GM19452 (cell line): ENCODE results near the gene FAM193A.
A peak's percentile ranks its signal among the peaks of the same experiment; 100 is the strongest.
"Not testable (repeated sequence)": the region's sequence is repeated elsewhere in the genome, so short reads cannot be mapped to it uniquely, and the experiment has no call there.

ENCODE experiments used
- ATAC-seq: cut with Tn5 transposase; IDR thresholded peaks from one replicate; pipeline ENCODE4 v1.9.1; 2021; ENCODE audit not compliant: unreplicated experiment

Gene FAM193A

DNA sequence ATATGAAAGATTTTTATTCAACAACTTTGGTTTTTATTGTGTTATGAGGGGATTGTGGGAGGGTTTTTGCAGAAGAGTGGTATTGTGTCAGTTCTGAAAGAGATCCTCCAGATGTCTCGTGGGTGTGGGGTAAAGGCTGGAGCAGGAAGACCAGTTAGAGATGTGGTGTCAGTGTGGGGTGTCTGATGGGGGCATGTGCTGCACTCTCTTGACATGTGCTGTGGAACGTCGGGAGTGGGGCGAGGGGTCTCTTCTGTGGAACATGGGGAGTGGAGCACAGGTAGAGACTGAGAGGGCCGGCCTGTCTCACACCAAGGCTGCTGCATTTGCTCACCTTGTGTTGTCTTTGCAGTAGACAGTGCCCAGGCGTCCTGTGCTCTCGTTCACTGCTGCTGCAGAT, 37.6 kb downstream of the FAM193A start:
- ATAC-seq, result no peak

DNA sequence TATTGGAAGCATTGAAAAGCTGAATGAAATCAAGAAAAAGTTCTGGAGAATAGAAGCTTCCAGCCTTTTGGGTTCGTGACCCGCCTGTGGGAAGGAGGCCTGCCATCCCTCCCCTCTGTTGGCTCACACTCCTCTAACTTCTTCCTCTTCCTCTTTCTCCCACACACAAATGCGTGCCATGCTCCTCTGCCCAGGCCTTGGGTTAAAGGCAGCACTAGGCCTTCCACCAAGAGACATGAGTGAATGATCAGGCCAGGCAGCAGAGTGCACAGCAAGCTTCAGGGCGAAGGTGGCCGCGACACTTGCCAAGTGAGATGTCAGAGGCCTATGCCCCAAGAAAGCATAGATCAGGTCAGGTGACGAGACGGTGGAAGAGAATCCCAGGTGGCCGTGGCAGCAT, 38.4 kb downstream of the FAM193A start:
- no peak for ATAC-seq

DNA sequence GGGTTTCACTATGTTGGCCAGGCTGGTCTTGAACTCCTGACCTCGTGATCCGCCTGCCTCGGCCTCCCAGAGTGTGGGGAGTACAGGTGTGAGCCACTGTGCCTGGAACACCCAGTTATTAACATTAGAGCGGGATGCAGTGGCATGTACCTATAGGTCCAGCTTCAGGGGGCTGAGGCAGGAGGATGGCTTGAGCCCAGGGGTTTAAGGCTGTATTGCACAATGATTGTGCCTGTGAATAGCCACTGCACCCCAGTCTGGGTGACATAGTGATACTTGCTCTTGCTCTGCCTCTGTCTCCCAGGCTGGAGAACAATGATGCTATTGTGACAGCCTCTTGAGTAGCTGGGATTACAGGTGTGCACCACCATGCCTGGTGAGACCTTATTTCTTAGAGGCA, 39.8 kb downstream of the FAM193A start:
- no peak for ATAC-seq

DNA sequence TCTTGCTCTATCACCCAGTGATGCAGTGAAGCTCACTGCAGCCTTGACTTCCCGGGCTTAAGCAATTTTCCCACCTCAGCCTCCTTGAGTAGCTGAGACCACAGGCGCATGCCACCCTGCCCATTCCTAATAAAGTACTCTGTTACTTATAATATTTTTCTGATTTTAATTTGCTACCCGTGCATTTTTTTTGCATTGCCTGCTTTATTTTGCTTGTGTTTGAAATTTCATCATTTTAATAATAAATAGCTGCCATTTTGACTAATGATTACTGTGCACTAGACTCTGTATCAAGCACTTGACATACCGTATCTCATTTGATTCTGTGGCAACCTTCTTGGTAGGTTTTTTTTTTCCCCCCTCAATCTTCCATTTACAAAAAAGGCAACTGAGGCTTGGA, 41.7 kb downstream of the FAM193A start:
- ATAC-seq, result no peak

DNA sequence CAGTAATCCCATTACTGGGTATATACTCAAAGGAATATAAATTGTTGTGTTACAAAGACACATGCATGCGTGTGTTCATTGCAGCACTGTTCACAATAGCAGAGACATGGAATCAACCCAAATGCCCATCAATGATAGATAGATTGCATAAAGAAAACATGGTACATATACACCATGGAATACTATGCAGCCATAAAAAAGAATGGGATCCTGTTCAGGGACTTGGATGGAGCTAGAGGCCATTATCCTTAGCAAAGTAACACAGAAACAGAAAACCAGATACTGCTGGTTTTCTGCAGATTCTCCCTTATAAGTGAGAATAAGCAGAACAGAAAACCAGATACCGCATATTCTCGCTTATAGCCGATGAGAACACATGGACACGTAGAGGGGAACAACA, 43.5 kb downstream of the FAM193A start:
- no peak for ATAC-seq

DNA sequence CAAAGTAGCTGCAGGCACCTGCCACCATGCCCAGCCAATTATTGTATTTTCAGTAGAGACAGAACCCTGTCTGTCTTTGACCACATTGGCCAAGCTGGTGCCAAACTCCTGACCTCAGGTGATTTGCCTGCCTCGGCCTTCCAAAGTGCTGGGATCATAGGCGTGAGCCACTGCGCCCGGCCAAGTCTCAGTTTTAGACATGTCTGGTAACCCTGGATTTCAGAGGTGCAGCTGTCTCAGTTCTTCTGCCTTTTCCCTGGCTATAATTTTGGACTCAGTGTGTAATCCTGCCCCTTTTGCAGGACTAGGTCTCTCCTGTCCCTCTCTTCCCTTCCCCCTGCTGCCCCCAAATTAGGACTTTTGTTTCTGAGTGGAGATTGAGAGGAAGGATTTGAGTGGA, 46.6 kb downstream of the FAM193A start:
- no peak for ATAC-seq

DNA sequence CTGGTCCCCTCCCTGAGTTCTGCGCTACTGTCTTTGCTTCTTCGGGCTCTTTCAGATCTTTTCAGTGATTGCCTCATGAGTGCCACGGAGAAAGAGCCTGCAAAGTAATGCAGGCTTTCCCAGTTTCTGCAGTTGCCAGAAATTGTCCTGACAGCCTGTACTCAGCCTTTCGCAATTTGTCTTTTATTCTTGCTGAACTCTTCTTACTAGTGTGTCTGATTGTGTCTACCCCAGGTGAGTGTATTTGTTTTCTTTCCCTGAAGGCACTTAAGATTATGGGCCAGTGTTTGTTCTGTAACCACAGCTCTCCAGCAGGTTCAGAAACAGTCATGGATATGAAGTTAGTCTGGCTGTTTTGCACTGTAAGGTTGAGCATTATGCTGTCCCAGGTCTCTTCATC, 47.1 kb downstream of the FAM193A start:
- ATAC-seq, result no peak

DNA sequence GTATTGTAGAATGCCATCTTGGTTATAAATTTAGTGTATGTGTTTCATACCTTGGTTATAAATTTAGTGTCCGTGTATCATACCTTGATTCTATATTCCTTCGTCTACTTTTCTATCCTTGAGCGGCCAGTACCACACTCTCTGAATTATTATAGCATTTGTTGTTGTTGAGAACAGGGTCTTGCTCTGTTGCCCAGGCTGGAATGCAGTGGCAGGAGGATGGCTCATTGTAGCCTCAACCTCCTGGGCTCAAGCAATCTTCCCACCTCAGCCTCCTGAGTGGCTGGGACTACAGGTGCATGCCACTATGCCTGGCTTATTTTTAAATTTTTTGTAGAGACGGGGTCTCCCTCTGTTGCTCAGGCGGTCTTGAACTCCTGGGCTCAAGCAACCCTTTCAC, 50.1 kb downstream of the FAM193A start:
- ATAC-seq, result no peak

DNA sequence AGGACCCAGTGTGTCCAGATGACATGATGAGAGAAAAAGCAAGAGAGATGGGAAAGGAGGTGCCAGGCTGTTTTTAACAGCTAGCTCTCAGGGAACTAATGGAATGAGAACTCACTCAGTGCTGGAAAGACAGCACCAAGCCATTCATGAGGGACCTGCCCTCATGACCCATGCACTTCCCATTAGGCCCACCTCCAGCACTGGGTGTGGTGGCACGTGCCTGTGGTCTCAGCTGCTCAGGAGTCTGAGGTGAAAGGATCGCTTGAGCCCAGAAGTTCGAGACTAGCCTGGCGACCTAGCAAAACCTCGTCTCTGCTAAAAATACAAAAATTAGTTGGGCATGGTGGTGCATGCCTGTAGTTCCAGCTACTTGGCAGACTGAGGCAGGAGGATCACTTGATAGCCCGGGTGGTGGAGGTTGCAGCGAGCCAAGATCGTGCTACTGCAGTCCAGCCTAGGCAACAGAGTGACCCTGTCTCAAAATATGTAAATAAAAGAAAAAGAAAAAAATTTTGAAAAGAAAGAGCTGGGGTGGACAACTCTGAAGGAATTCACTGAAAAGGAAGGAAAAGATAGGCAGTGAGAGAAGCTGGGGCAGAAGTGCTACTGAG, 50.9 kb downstream of the FAM193A start:
- no peak for ATAC-seq

DNA sequence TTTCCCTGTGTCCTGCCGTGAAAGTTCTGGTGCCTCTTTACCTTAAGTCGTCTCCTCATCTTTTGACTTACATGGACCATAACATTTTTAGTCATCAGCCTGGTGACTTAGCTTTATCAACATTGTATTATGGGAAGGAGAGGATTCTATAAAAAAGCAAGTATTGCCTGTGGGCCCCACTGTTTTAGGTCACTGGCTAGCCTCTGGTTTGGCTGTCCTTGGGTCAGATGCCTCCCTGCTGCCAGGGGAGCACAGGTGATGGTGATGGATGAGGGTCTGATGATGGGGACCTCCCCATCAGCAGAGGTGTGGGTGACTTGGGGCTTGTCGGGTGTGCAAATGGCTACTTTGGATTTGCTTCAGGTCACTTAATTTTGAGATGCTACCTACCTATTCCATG, 51.8 kb downstream of the FAM193A start:
- ATAC-seq, result no peak

DNA sequence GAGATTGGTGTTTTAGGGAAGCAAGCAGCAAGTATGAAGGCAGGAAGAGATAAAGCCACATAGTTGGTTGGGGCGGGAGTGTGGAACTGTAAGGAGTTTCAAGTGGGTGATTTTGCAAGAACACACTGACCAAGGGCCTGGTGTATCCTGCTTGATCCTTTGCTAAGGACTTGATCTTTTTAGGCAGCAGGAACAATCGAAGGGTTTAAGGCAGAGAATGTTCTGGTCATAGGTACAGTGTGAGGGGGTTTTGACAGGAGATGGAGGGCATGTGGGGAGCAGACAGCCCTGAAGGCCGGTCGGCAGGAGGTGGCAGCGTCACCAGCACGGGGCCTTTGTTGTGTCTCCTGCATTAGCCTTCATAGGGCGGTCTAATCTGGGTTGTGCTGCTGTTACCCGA, 54.7 kb downstream of the FAM193A start:
- no peak for ATAC-seq

DNA sequence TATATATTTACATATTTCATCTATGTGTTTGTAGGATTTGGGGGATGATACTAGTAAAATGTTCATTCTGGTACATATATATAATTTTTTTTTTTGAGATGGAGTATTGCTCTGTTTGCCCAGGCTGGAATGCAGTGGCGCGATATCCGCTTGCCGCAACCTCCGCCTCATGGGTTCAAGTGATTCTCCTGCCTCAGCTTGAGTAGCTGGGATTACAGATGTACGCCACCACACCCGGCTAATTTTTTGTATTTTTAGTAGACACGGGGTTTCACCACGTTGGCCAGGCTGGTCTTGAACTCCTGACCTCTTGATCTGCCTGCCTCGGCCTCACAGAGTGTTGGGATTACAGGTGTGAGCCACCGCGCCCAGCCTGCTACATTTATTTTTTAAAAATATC, 55.6 kb downstream of the FAM193A start:
- ATAC-seq, result not testable (repeated sequence)

DNA sequence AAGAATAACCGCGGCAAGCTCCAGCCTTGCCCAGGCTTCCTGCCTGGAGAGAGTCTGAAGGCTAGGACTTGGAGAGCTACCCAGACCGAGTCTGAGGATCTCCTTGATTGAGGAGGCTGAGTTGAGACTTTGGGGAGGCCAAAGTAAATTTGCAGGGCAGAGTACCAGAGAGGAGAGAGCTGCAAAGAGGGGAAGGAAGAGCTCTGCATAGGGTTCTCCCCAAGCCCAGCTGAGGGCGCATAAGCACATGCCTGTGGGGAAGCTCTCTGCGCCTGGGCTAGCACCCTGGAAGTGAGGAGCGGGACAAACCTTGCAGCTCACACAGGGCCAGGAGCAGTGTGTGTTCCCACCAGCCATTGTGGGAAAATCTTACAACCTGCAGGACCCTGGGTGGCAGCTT, 56.1 kb downstream of the FAM193A start:
- no peak for ATAC-seq

DNA sequence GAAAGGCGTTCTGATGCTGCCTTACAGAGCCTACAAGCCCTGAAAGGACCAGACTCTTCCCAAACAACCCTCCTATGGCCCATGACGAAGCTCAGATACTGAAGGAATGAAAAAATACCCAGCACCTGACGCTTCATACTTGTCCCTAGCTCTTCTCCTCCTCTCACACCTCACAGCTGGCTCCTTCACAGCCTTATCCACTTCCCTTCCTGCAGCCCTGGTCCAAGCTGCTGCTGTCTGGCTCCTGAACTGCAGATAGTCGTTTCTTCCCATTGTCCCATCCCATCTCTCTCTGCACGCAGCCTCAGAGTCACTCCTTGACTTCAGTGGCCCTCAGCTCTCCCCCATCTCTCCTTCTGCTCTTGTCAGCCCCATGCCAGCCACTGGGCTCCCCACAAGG, 56.6 kb downstream of the FAM193A start:
- ATAC-seq, result no peak

DNA sequence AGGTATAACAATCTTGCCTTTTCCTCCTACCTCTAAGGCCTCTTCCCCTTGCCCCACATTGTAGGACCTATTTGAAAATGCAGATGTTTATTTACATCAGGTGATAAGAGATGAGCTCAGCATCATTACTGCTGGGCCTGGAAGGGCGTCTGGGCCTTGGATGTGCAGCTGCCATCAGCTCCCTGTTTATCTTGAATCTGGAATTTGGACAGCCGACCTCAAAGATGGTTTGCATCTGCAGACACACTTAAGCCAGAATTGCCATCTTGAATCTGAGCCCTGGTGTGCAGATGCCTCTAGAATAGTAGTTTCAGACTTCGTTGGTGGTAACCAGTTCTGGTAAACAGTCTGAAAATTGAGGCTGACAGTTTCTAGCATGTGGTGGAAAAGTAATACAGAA, 59.0 kb downstream of the FAM193A start:
- no peak for ATAC-seq

DNA sequence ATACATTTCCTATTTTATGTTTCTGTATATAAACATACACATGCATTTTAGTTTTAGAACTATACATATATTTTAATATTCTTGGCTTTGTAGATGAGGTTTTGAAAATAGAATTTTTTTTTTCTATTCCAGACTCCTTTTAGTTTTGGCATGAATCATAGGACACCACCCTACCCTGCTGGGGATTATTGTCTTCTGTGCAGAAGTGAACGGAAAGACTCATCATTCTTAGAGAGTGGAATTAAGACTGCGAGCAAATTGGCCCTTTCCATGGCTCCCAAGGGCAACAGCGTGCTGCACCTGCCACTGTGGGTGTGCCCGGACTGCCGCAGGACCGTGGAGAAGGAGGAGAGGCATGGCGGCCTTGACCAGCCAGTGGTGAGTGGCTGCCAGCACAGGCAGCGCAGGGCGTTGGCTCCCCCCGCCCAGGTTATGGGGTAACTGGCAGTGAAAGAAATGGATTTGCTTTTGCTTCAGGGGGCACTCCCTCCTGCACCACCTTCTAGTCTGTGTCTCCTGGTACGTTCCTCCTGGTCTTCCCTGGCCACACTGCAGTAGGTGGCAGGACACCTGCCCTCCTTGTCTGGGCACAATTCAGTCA, 59.6 kb downstream of the FAM193A start:
- no peak for ATAC-seq

DNA sequence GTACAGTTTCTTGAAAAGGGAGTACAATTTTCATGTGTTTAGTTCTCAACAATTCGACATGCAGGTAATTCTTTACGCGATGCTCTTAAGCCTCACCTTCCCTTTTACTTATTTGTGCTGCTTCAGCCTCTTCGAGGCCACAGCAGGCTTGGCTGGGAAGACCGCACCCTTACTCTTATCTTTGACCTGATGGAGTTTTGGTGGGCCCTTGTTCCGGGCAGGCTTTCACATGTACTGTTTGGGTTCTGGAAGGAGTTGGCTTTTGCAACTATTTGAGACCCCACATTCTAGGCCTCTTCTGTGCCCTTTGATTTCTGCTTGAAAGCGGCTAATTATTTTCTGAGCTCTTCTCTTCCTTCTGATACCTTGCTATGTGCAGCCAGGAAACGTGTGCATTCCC, 60.2 kb downstream of the FAM193A start:
- no peak for ATAC-seq

DNA sequence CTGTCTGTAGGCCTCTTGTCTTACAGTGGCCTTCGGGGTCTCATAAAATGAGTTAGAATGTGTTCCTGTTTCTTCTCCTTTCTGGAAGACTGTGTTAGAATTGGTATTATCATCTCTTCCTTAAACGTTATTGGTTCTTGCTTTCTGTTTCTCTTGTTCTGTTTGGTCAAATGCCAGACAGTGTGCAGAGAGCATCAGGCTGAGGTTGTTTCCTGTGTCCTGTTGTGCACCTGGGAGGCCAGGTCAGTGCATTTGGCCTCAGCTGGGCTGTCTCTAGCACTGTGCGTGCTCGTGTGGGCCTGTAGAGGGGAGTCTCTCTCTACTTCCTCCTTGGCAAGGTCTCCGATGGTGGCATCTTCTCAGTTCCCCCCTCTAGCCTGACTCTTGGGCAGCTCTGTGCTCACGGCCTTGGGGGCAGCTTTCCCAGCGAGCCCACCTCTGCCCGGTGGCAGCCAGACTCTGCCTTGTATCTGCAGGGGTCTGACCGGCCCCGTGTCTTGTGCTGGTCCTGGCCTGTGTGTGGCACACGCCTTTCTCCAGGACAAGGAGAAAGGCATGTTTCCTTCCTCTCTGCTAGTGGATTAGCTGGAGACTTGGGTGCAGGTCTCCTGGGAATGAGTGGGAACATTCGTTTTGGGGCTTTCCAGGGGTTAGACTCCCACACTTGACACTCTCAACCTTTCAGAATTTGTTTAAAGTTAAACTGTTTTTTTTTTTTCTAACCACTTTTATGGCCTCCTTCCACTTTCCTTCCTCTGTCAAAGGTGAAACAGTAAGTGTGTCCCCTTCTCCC, 62.3 kb downstream of the FAM193A start:
- peak; percentile 89 for ATAC-seq

DNA sequence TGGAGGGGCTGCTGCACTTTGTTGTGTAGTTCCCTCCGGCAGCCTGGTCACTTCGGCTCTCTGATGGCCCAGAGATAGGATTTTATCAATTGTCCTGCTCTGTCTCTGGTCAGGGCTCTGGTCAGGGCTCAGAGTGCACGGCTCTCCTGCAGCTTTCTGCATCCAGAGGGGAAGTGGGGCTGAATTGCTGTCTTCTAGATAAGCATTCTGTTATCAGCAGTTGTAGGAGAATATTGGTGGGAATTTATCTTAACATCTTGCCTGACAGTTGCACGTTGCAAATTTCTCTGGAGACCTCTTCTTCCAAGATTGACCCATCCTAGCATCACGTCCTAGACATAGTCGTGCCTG, 62.8 kb downstream of the FAM193A start:
- no peak for ATAC-seq

DNA sequence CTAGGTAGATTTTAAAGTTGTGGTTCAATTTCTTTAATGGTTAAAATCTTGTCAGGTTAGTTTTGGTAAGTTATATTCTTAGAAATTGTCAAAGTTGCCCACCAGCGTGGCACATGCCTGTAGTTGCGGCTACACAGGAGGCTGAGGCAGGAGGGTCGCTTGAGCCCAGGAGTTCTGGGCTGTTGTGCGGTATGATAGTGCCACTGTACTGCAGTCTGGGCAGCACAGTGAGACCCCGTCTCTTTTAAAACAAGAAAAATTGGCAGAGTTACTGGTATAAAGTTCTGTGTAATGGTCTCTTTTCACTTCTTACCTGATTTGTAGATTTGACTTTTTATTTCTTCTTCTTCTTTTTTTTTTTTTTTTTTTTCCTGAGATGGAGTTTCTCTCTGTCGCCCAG, 64.4 kb downstream of the FAM193A start:
- no peak for ATAC-seq

DNA sequence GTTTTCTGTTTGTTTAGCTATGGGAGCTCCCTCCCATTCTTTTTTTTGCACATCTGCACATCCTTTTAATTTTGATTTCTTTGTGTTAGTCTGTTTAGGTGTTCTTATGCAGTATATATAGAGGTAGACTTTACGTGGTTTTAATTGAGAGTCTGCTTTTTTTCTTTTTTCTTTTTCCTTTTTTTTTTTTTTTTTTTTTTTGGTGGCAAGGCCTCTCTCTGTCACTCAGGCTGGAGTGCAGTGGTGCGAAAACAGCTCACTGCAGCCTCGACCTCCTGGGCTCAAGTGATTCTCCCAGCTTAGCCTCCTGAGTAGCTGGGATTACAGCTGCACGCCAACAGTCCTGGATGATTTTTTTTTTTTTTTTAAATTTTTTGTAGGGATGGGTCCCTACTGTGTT, 68.2 kb downstream of the FAM193A start:
- ATAC-seq, result no peak

DNA sequence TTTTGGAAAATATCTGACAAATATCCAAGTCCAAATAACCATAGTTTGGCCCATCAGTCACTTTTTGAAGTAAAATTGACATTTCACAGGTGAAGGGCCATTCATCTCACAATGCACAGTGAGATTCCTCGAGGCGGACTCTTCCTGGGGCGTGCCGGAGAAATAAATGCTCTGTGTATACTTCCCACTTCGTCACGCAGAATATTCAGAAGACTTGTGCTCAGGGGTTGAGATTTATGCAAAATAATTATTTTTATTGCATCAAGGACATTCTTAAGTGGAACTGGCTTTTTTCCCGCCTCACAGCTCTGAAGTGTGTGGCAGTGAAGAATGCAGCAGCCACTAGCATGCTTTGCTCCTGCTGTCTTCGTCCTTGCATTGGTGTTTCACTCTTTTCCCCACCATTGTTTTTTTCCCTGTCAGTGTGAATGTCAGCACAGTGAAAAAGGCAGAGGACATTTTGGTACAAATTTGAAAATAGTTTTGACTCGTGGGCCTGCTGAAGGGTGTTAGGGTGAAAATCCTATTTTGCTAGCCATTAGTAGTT, 70.6 kb downstream of the FAM193A start:
- ATAC-seq, result no peak
